ENCODE measurements around the gene CCL5. TPM values are rescaled to one million over a fixed set of nuclear protein-coding genes. Genes with fewer than 3 reads are reported as not detected.

CCL5 gene
- total and polyA plus RNA-seq, 3 donors from 2014 or later = 0.87 to 16.2 TPM; not detected in 1

DNA sequence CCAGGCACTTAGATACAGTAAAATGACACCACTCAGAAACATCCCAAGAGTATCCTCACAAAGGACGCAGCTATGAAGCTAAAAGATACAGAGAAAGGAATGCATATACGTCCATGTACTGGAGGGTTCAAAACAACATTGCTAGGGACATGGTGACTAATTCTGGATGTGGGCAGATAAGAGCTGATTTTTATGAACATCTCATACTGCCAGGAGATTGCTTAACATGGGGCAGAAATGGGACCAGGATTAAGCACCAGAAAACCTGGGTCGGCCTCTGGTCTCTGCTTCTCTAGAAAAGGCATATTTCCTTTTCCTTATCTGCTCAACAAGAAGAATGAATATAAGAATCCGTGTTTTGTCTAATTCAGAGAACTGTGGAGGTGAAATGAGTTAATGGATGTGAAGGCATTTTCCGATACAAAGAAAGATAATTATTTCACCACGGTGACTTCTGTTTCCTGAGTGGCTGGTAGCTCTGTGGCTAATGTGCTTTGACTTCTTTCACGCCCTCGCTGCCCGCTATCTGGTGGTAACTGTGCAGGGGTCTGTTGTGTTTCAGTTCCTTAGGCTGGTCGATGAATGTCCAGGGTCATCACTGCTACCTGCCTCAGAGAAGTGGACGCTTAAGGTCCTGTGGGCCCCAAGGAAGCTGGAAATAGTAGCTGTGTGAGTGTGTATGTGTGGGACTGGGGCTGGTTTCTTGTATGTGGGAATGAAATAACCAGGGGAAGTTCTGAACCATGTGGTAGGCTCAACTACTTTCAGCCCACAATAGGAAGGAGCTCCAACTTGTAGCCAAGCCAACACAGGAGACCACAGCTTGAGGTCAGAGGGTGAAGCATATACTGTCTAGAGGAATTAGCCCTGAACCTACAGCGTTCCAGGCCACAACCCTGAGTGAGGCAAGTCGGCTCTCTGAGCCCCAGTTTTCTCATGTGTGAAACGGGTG lies 15.8 kb upstream of the CCL5 start:
- no peak for DNase-seq
- Histone ChIP-seq H3K36me3 (ENCODE audit: low read depth, missing control alignments) (no peaks in the 10 kb centered on the region), H3K4me1 (no peaks in the 10 kb centered on the region), H3K27ac (no peak overlapping the region), H3K4me3 (no peak overlapping the region), H3K9me3 (no peaks in the 10 kb centered on the region), H3K27me3 (no peaks in the 10 kb centered on the region)
- intact Hi-C loops (cut with DNase I; ENCODE audit: low total_unique reads) = no loop called here
- WGBS, 2 donors = 82 to 87% methylated on average over 14 of the region's 14 CpGs
- no peak for TF ChIP-seq POLR2A (IDR thresholded peaks at IDR 0.05)
- TF ChIP-seq, protein P1, sequence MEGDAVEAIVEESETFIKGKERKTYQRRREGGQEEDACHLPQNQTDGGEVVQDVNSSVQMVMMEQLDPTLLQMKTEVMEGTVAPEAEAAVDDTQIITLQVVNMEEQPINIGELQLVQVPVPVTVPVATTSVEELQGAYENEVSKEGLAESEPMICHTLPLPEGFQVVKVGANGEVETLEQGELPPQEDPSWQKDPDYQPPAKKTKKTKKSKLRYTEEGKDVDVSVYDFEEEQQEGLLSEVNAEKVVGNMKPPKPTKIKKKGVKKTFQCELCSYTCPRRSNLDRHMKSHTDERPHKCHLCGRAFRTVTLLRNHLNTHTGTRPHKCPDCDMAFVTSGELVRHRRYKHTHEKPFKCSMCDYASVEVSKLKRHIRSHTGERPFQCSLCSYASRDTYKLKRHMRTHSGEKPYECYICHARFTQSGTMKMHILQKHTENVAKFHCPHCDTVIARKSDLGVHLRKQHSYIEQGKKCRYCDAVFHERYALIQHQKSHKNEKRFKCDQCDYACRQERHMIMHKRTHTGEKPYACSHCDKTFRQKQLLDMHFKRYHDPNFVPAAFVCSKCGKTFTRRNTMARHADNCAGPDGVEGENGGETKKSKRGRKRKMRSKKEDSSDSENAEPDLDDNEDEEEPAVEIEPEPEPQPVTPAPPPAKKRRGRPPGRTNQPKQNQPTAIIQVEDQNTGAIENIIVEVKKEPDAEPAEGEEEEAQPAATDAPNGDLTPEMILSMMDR (IDR thresholded peaks at IDR 0.05) = no peak

DNA sequence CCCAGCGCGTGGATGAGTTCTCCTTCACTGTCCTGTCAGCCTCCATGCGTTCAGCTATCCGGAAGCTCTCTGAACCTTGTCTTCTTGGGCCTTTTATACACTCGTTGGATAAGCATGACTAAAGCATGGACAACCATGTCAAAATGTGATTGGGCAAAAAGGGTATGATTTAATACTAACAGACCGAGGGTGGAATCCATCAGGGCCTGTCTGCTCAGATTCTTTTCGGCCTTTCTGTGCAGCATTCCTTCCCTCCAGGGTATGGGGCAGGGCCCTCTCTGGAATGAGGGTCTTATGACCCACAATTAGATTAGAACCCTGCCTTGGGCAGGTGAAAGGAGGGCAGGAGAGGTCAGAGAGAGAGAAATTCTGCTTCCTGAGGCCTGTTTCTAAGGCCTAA lies 14.0 kb upstream of the CCL5 start:
- no peak for DNase-seq
- H3K27ac ChIP-seq = no peak overlapping the region
- H3K4me1 ChIP-seq = no peaks in the 10 kb centered on the region
- H3K36me3 ChIP-seq (ENCODE audit: low read depth, missing control alignments) = no peaks in the 10 kb centered on the region
- no peak for TF ChIP-seq POLR2A (IDR thresholded peaks at IDR 0.05)
- TF ChIP-seq, protein P1 (IDR thresholded peaks at IDR 0.05) = no peak
- intact Hi-C loops (cut with DNase I; ENCODE audit: low total_unique reads) = no loop called here
- H3K27me3 ChIP-seq = no peaks in the 10 kb centered on the region
- no peak overlapping the region for H3K4me3 ChIP-seq
- H3K9me3 ChIP-seq = no peaks in the 10 kb centered on the region
- WGBS, 2 donors = 91 to 95% methylated on average over 7 of the region's 7 CpGs

DNA sequence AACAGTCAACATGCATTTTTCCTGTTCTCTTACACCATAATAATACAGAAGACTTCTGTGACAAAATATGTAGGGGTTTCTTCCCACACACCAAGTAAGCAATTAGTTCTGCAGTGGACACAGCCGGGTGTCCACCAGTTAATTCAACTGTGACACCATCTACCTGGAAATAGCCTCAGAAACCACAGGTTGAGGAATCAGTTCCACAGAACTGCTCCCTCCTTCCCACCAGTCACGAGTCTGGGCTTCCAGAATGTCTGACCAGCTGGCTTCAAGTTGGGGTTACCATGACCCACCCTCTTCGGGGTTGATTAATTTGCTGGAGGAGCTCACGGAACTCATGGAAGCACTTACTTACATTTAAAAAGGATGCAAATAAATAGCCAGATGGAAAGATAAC lies 13.6 kb upstream of the CCL5 start:
- Histone ChIP-seq H3K4me1 (no peaks in the 10 kb centered on the region), H3K9me3 (no peaks in the 10 kb centered on the region), H3K4me3 (no peak overlapping the region), H3K36me3 (ENCODE audit: low read depth, missing control alignments) (no peaks in the 10 kb centered on the region), H3K27me3 (no peaks in the 10 kb centered on the region), H3K27ac (no peak overlapping the region)
- 91 to 92% methylated on average over 4 of the region's 4 CpGs for WGBS, 2 donors
- no peak for DNase-seq
- TF ChIP-seq, protein P1 (IDR thresholded peaks at IDR 0.05) = no peak
- TF ChIP-seq POLR2A (IDR thresholded peaks at IDR 0.05) = no peak
- intact Hi-C loops (cut with DNase I; ENCODE audit: low total_unique reads) = no loop called here

DNA sequence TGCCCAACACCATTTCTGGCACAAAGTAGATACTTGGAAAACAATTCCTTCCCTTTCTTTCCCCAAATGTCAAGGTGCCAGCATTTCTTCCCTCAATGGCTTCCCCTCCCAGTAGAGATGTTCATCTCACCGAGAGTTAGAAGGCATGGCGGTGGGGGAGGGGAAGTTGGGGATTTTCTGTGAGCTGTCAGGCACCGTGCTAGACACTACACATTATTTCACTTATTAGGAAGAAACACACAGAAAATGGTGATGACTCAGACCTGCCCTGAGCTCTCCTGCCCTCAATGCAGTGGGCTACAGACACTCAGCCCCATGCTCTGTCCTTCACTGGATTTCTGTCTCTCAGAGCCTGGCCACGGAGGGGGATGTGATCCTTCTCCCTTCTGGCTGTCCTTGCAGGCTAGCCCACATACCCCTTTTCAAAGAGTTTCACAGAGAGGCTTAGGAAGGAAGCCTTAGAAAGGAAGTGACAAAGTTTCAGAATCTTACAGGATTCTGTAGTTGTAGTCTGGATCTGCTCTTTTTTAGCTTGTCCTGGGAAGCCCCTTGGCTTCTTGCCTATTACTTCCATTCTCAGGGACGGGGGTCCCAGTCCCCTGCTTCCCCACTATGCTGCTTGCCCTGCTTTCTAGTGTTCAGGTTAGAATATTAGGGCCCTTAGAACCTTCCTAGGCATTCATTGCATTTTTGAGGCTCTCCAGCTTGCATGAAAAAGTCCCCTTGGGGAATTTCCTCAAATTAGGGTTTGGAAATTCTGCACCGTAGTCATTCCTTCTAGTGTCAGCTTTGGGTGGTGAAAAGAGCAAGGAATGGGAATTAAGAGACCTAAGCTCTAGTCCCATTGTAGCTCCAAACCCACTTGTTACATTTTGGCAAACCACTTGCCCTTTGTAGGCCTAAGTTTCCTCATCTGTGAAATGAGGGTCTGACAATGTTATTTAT lies 12.2 kb upstream of the CCL5 start:
- no peak overlapping the region for H3K4me3 ChIP-seq
- no peaks in the 10 kb centered on the region for H3K36me3 ChIP-seq (ENCODE audit: low read depth, missing control alignments)
- no peaks in the 10 kb centered on the region for H3K9me3 ChIP-seq
- no peaks in the 10 kb centered on the region for H3K27me3 ChIP-seq
- H3K4me1 ChIP-seq = no peaks in the 10 kb centered on the region
- intact Hi-C loops (cut with DNase I; ENCODE audit: low total_unique reads) = no loop called here
- DNase-seq = no peak
- H3K27ac ChIP-seq = no peak overlapping the region
- 62 to 65% methylated on average over 6 of the region's 6 CpGs for WGBS, 2 donors
- TF ChIP-seq, protein P1 (IDR thresholded peaks at IDR 0.05) = no peak
- TF ChIP-seq POLR2A (IDR thresholded peaks at IDR 0.05) = no peak
